AG04450 (cell line): ENCODE results near the gene CHURC1. TPM values are rescaled to one million over a fixed set of nuclear protein-coding genes. Genes with fewer than 3 reads are reported as not detected.

ENCODE experiments used
- CTCF ChIA-PET: fragments of 300-600, 350-600 bp; formaldehyde crosslinking; extraction: SDS; loops from one replicate; lab custom pipeline; 2022; ENCODE audit warnings: antibody characterized with exemption, inconsistent platforms; lab: Charles Lee
- POLR2A ChIA-PET: fragments of 350-600 bp; formaldehyde crosslinking; extraction: SDS; loops from one replicate; lab custom pipeline; 2021; ENCODE audit warnings: antibody characterized with exemption, inconsistent platforms; lab: Yijun Ruan, JAX
- DNase-seq: peaks from one replicate; pipeline ENCODE4 v3.0.0-alpha.2; 2011; ENCODE audit warnings: low read depth, low spot score
- H3K27ac ChIP-seq: one replicate; pipeline ENCODE4 v1.5.1; 2012; ENCODE audit warnings: low read depth, low read length, control low read depth
- H3K27me3 ChIP-seq: one replicate; pipeline ENCODE4 v1.6.0; 2012; ENCODE audit warnings: low read length; ENCODE audit not compliant: control insufficient read depth, insufficient read depth
- H3K4me3 ChIP-seq: 2 replicates; pipeline ENCODE4 v1.5.1; 2011; ENCODE audit warnings: mild to moderate bottlenecking, low read depth, low read length, control low read depth
- H3K9me3 ChIP-seq: 2 replicates; pipeline ENCODE4 v1.5.1; 2012; ENCODE audit warnings: low read length; ENCODE audit not compliant: control insufficient read depth, insufficient read depth
- polyA plus RNA-seq: library from polyadenylated mRNA; depleted of rRNA; stranded (reverse); fragments of >200 nt; gene quantifications from 2 replicates; pipeline ENCODE4 v1.2.3, GENCODE V29; 2011
- TF ChIP-seq, protein P1 (sequence below): IDR thresholded peaks from 2 replicates; pipeline ENCODE4 v1.5.1; 2011; ENCODE audit warnings: low read depth, low read length, control low read depth, inconsistent platforms

The CHURC1 gene
- polyA plus RNA-seq, 1 experiment: 113 TPM

DNA sequence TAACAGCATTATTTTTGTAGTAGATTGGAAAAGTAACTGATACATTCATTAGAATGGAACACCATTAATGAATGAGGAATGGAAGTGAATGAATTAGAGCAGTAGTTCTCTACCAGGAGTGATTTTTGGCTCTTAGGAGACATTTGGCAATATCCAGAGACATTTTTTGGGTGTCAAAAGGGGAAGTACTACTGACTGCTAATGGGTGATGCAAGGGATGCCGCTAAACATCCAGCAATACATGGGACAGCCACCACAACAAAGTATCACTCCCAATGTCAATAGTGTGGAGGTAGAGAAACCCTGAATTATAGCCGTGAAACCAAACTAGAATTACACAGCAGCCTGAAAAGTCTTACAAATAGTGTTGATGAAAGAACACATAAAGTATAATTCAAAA is 1.5 kb downstream of the CHURC1 start:
- H3K9me3 ChIP-seq: no peaks in the 10 kb centered on the region; the same call in 1 of the 2 replicates
- DNase-seq: no peak
- ChIA-PET POLR2A (interaction anchor here (1.1 kb wide), 1 partner anchor 64 kb away, joined by 3 read pairs; no protein-coding TSS in a partner anchor), CTCF (interaction anchor here (1.3 kb wide), 1 partner anchor 104 kb away, joined by 3 read pairs; no protein-coding TSS in a partner anchor)
- no peak overlapping the region for H3K27ac ChIP-seq
- TF ChIP-seq, protein P1, sequence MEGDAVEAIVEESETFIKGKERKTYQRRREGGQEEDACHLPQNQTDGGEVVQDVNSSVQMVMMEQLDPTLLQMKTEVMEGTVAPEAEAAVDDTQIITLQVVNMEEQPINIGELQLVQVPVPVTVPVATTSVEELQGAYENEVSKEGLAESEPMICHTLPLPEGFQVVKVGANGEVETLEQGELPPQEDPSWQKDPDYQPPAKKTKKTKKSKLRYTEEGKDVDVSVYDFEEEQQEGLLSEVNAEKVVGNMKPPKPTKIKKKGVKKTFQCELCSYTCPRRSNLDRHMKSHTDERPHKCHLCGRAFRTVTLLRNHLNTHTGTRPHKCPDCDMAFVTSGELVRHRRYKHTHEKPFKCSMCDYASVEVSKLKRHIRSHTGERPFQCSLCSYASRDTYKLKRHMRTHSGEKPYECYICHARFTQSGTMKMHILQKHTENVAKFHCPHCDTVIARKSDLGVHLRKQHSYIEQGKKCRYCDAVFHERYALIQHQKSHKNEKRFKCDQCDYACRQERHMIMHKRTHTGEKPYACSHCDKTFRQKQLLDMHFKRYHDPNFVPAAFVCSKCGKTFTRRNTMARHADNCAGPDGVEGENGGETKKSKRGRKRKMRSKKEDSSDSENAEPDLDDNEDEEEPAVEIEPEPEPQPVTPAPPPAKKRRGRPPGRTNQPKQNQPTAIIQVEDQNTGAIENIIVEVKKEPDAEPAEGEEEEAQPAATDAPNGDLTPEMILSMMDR: no peak
- H3K4me3 ChIP-seq: no peak overlapping the region
- peaks cover 2% of the 10 kb centered on the region for H3K27me3 ChIP-seq

DNA sequence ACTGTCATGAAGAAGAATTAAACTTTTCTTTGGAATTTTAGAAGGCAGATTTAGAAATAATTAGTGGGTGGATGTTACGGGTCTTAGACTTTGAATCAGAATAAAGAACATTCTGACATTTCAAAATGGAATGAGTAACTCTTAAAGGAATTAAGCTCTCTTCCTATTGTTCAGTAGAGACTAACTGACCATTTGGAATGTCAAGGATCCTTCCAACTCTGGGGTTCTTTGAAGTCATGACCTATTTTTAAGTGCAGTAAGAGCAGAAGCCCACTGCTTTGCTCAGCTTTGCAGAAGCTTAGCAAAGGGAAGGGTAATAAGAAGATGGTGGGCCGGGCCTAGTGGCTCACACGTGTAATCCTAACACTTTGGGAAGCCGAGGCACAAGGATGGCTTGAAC is 4.0 kb downstream of the CHURC1 start:
- CTCF ChIA-PET: interaction anchor here (0.5 to 1.3 kb wide), 3 partner anchors 95 to 616 kb away, joined by 3 to 4 read pairs (median 3); no protein-coding TSS in a partner anchor
- Histone ChIP-seq H3K9me3 (no peaks in the 10 kb centered on the region; the same call in 1 of the 2 replicates), H3K27ac (no peak overlapping the region), H3K4me3 (no peak overlapping the region), H3K27me3 (no peaks in the 10 kb centered on the region)
- POLR2A ChIA-PET: no interaction called here
- TF ChIP-seq, protein P1: no peak
- DNase-seq: no peak

DNA sequence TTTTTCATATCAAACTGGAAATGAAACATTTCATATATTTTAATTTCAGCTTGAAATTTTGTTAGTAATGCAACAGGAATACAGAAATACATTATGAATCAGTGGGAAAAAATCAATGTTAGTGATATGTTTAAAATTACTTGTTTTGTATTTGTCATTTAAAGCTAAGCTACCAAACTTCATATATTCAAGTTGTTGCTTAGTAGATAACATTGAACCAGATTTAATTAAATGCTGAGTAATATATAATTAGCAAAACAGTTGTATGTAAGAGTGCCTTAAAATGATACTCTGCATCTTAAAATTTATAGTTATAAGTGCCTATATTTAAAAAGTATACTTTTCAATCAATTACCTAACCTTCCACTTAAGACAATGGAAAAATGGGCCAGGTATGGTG is 5.0 kb downstream of the CHURC1 start:
- TF ChIP-seq, protein P1: no peak
- ChIA-PET POLR2A (no interaction called here), CTCF (interaction anchor here (0.6 to 2.3 kb wide), 2 partner anchors 9 to 101 kb away, joined by 3 to 7 read pairs; no protein-coding TSS in a partner anchor)
- H3K4me3 ChIP-seq: no peak overlapping the region
- DNase-seq: no peak
- H3K27me3 ChIP-seq: no peaks in the 10 kb centered on the region
- no peaks in the 10 kb centered on the region; the same call in 1 of the 2 replicates for H3K9me3 ChIP-seq
- no peak overlapping the region for H3K27ac ChIP-seq

DNA sequence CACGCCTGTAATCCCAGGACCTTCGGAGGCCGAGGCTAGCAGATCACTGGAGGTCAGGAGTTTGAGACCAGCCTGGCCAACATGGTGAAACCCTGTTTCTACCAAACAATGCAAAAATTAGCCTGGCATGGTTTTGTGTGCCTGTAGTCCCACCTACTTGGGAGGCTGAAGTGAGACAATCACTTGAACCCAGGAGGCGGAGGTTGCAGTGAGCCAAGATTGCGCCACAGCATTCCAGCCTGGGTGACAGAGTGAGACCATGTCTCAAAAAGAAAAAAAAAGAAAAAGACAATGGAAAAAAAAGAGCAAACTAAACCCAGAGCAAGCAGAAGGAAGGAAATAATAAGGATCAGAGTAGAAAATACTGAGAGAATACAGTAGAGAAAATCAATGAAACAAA is 5.4 kb downstream of the CHURC1 start:
- Histone ChIP-seq H3K27ac (no peak overlapping the region), H3K4me3 (no peak overlapping the region), H3K27me3 (no peaks in the 10 kb centered on the region), H3K9me3 (no peaks in the 10 kb centered on the region; the same call in 1 of the 2 replicates)
- TF ChIP-seq, protein P1: no peak
- POLR2A ChIA-PET: no interaction called here
- DNase-seq: no peak
- CTCF ChIA-PET: interaction anchor here (1.2 to 2.3 kb wide), 2 partner anchors 9 to 96 kb away, joined by 3 to 7 read pairs; no protein-coding TSS in a partner anchor

DNA sequence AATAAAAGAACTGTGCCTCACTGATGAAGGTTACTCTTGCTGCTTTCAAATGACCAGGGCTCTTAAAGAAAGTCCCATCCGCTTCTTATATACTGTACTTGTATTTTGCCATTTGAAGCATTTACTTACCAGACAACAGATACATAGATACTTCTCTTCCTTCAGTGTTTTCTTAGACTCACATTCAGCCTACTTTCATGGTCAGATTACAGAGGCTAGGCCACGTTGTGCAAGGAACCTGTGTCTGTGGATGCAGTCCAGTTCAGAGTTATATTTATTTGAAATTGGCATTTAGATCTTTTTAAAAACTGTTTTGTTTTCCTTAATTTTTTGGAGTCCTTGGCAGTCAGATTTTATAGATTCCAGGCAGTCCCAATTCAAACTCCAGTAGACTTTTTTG is 6.2 kb downstream of the CHURC1 start:
- no peaks in the 10 kb centered on the region for H3K27me3 ChIP-seq
- H3K27ac ChIP-seq: no peak overlapping the region
- TF ChIP-seq, protein P1: no peak
- H3K4me3 ChIP-seq: no peak overlapping the region
- no peak for DNase-seq
- ChIA-PET CTCF (interaction anchor here (1.2 to 2.3 kb wide), 2 partner anchors 10 to 97 kb away, joined by 3 to 7 read pairs; no protein-coding TSS in a partner anchor), POLR2A (no interaction called here)
- no peaks in the 10 kb centered on the region for H3K9me3 ChIP-seq
